NK-92 (cell line): Measurements from ENCODE around the gene GADD45G.

Experiments used
- DNase-seq: peaks from one replicate; lab custom pipeline; 2025; ENCODE audit not compliant: unreplicated experiment; lab: John Stamatoyannopoulos, UW

Gene GADD45G

GRCh38 chr9:89592213-89592815 lies 12.5 kb upstream of the GADD45G start:
- no peak for DNase-seq

DNA sequence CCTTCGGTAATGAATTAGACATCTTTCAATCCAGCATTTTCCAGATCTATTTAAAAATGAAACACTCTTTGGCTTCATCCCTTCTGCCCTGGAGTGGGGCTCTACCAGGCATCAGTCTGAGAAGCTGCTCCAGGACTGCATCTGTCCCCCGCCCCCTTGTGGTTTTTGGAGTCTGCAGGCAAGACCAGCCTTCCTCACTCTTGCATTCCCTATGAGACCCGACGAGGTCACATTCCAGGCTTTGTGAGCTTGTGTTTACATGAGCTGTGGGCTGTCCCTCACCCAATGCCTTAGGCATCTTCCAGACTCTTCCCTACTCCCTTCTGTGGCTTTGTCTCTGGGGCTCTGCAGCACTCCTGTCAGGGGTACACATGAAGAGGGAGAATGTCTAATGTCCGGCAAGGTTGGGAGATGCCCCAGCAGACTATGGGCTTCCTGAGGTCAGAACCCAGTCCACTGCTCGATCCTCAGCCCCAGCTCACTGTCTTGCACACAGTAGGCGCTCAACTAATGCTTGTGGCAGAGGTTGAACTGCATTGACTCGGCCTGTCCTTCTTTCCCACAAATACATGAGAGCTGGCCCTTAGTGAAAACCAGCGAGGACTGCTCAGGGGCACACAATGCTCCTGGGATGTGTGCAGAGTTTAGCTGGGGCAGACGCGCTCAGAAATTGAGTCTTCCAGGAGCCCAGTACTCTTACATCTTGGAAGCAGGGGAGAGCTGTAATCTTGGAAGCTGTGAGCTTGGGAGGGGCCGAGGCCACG lies 11.7 kb upstream of the GADD45G start:
- no peak for DNase-seq

DNA sequence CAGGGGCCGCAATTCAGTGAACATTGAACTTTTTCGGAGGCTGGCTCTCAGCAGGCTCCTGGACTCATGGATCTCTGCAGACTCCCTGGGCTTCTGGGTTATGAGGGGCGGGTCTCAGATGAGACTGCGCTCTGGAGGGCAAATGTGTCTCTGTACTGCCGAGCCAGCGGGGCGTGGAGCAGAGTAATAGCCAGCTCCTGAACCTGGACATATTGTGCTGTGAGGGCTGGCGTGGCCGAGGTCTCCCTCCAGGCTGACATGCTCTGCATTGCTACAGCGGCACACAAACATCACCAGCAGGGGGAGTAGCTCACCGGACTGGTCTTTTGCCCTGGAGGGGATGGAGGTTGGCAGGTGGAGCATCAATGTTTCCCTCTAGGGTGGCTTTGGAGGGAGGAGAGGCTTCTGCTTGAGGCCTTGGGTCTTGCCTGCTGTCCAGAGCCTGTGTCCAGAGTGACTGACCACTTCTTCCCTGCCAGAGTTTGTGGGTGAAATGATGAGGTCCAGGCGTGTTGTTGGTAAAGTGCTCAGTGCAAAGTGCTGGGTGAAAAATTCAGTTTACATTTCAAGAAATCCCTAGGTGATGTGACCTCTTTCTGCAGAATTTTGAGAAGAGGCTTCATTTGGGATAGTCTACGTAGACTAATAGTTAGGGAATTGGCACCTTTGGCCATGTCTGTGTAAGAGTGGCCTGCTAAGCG lies 10.9 kb upstream of the GADD45G start:
- DNase-seq, result no peak

GRCh38 chr9:89594811-89595550 lies 9.8 kb upstream of the GADD45G start:
- no peak for DNase-seq

GRCh38 chr9:89595646-89596045 lies 9.2 kb upstream of the GADD45G start:
- no peak for DNase-seq

- no peak for DNase-seq
Observed at GRCh38 chr9:89596937-89597555, 7.8 kb upstream of the GADD45G start.

GRCh38 chr9:89597711-89598362 lies 7.0 kb upstream of the GADD45G start:
- DNase-seq, result no peak

- no peak for DNase-seq
Observed at GRCh38 chr9:89598363-89598713, 6.5 kb upstream of the GADD45G start.

GRCh38 chr9:89598926-89599325 lies 5.9 kb upstream of the GADD45G start:
- DNase-seq, result no peak

DNA sequence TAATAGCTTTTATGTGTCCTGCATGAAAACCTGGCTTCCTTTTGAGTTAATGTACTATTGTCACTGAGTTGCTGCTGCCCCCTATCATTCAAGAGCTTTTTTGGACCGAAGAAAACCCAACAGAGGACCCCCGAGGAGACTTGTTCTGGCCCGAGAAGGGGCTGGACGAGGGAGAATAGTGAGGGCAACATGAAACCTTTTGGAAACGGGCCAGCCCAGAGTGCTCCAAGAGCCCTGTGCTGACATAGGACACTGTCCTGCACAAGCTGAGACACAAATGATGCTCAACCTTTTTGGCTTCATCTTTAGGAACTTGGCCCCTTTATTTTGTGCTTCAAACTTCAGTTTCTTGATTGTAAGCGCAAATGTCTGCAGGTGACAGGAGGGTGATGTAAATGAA lies 4.0 kb upstream of the GADD45G start:
- no peak for DNase-seq

- no peak for DNase-seq
Observed at GRCh38 chr9:89601306-89601705, 3.5 kb upstream of the GADD45G start.

- DNase-seq, result no peak
Observed at GRCh38 chr9:89601856-89602562, 2.8 kb upstream of the GADD45G start.

DNA sequence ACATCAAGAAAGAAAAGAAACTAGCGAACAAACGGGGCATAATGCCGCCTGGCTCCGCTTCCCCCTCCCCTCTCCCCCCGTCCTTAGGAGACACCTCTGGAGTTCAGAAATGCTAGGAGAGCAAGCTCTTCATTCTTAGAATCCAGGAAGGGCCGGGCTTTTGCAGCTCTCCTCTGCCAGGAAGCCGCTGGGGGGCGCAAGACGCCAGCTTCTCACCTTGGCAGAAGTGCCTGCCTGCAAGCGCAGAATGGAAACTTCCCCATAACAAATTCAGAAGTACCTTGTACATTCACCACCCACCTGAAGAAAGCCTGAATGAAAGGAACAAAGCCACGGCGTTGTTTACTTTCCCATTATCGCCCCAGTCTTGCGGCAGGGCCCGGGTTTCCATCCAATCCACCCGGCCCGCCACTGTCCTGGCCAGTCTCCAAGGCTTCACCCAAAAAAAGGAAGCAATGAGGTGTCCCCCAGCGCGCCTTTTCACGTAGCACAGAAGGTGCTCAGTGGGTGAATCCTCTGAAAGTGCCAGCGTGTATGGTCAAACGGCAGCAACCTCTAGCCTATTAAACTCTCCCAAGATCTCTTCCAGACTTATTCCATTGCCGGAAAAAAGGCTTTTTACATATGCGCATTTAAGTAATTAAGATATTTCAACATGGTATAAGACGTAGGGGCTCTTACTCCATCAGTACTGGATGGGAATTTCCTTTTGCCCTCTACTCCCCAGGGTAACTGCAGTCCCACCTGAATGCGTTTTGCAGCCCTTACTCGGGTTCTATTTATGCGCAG lies 1.6 kb upstream of the GADD45G start:
- no peak for DNase-seq

DNA sequence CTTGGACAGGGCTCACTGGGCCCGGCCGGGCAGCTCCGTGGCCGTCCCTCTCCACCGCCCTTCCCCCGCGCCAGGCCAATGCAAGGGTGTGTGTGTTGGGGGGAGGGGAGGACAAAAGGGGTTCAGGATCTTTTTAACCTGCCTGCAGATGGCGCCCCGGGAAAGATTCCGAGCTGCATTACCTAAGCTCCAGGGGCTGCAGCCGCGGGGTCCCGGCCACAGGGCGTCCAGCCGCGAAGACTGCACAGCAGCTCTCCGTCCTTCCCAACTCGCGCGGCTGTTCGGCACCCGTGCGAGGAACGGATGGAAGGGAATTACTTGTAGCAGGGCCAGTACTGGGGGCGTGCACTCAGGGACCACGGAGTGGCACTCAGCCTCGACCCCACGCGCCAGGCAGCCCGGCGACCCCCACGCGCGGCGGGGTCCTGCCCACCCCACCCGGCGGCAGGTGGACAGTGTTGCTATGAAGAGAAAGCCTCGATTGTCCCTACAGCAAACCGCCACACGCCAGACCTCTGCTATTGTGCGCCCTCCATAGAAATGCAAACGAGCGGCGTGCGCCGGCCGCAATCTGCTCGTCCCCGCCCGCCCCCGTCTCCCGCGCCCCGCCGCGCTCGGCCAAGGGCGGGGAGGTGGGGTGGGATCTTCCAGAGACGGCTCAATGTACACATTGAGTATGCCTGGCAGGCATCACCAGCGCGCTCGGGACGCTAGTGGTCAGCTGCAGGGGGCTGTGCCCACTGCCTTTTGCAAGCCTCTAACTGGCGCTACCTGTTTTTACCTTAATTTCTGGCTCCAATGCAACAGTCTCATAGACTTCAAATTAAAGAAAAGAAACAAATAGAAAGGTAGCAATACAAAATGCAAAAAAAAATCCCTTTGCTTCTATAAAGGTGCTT lies 796 bp upstream of the GADD45G start:
- no peak for DNase-seq

DNA sequence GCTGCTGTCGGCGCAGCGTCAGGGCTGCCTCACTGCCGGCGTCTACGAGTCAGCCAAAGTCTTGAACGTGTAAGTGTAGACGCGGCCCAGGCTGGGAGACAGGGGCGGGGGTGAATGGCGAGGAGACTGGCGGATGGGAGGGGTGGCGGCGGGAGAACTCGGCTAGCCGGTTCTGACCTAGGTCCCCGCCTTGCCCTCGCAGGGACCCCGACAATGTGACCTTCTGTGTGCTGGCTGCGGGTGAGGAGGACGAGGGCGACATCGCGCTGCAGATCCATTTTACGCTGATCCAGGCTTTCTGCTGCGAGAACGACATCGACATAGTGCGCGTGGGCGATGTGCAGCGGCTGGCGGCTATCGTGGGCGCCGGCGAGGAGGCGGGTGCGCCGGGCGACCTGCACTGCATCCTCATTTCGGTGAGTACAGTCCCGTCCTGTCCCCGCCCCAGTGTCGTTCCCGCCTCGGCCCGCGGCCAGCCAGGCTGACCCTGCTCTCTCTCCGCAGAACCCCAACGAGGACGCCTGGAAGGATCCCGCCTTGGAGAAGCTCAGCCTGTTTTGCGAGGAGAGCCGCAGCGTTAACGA lies 745 bp downstream of the GADD45G start:
- DNase-seq, result no peak

DNA sequence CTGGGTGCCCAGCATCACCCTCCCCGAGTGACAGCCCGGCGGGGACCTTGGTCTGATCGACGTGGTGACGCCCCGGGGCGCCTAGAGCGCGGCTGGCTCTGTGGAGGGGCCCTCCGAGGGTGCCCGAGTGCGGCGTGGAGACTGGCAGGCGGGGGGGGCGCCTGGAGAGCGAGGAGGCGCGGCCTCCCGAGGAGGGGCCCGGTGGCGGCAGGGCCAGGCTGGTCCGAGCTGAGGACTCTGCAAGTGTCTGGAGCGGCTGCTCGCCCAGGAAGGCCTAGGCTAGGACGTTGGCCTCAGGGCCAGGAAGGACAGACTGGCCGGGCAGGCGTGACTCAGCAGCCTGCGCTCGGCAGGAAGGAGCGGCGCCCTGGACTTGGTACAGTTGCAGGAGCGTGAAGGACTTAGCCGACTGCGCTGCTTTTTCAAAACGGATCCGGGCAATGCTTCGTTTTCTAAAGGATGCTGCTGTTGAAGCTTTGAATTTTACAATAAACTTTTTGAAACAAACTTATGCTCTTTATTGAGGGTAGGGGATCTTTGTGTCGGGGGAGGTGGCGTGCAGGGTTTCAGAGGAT lies 1.3 kb downstream of the GADD45G start:
- no peak for DNase-seq

DNA sequence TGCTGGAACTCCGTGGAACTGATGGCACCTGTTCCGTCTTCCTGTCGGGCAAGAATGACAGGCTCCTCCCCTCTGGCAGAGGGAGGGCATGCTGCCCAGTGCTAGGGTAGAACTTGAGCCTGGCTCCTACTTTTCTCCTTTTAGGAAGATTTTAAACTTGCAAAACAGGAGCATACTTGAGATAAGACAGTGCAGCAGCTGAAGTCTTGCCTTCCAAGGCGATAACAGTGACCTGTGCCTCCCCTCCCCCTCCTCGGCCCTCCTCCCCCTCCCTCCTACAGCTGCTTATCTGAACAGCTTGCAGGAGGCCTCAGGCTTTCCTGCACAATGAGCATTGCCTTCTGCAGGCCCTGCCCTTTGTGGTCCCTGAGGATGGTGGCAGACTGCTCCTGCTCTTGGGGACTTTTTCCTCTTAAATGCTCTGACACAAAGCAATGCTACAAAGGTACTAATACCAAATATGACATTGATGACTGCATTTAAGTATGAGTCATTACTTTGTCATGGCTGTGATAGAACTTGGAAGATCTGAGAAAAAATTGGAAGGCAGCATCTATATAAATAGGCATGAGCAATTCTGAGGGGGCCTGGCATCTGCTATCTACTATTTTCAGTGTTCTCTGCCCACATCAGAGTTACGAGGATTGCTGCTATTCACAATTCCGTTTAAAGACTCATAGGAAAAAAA lies 2.0 kb downstream of the GADD45G start:
- no peak for DNase-seq
